NCI-H1930 (cell line): ENCODE results near the gene PCP2.

Experiments
- DNase-seq, 2 experiments: peaks; one replicate each; lab custom pipeline; 2025; lab: John Stamatoyannopoulos, UW

PCP2 gene

GRCh38 chr19:7618771-7619510 is 14.6 kb downstream of the PCP2 start:
- no peak for DNase-seq

GRCh38 chr19:7618348-7618747 is 15.2 kb downstream of the PCP2 start:
- DNase-seq: no peak

GRCh38 chr19:7617735-7618134 is 15.8 kb downstream of the PCP2 start:
- no peak for DNase-seq

- no peak for DNase-seq
Measured at GRCh38 chr19:7617172-7617571, 16.3 kb downstream of the PCP2 start.

GRCh38 chr19:7614859-7615741 is 18.4 kb downstream of the PCP2 start:
- DNase-seq: no peak

GRCh38 chr19:7612282-7613274 is 20.9 kb downstream of the PCP2 start:
- no peak for DNase-seq

- DNase-seq: no peak
Measured at GRCh38 chr19:7611541-7612279, 21.8 kb downstream of the PCP2 start.

GRCh38 chr19:7610491-7611240 is 22.9 kb downstream of the PCP2 start:
- DNase-seq: no peak

GRCh38 chr19:7607874-7608560 is 25.5 kb downstream of the PCP2 start:
- DNase-seq: no peak

GRCh38 chr19:7607212-7607873 is 26.2 kb downstream of the PCP2 start:
- no peak for DNase-seq

GRCh38 chr19:7606289-7606688 is 27.2 kb downstream of the PCP2 start:
- DNase-seq: no peak

- no peak for DNase-seq
Measured at GRCh38 chr19:7605490-7606222, 27.9 kb downstream of the PCP2 start.

GRCh38 chr19:7603919-7604318 is 29.6 kb downstream of the PCP2 start:
- DNase-seq: no peak

GRCh38 chr19:7602935-7603497 is 30.5 kb downstream of the PCP2 start:
- DNase-seq: no peak

GRCh38 chr19:7602240-7602934 is 31.1 kb downstream of the PCP2 start:
- DNase-seq: no peak

- DNase-seq: no peak
Measured at GRCh38 chr19:7600721-7601120, 32.8 kb downstream of the PCP2 start.

- DNase-seq: no peak
Measured at GRCh38 chr19:7598180-7598579, 35.3 kb downstream of the PCP2 start.

GRCh38 chr19:7597689-7598088 is 35.8 kb downstream of the PCP2 start:
- no peak for DNase-seq
